HEK293 (cell line): ENCODE results near the gene CYB5RL.

Experiments used
- BCL11A ChIP-seq: fragments of 450-650 bp; formaldehyde crosslinking; IDR thresholded peaks from 2 replicates; pipeline ENCODE4 v1.5.1; 2016; ENCODE audit warnings: low read depth, missing biosample characterization, missing genetic modification characterization
- HOXA7 ChIP-seq: sonication (generic); formaldehyde crosslinking; IDR thresholded peaks from 2 replicates; pipeline ENCODE4 v1.8.1; 2022; ENCODE audit warnings: missing genetic modification reagents, borderline replicate concordance
- KLF8 ChIP-seq: fragments of 450-650 bp; formaldehyde crosslinking; IDR thresholded peaks from 2 replicates; pipeline ENCODE4 v1.5.1; 2016; ENCODE audit warnings: missing biosample characterization, missing genetic modification characterization
- SCRT2 ChIP-seq: fragments of 450-650 bp; formaldehyde crosslinking; IDR thresholded peaks from 2 replicates; pipeline ENCODE4 v1.5.1; 2016; ENCODE audit warnings: missing biosample characterization, missing genetic modification characterization
- SP2 ChIP-seq: fragments of 450-650 bp; formaldehyde crosslinking; IDR thresholded peaks from 2 replicates; pipeline ENCODE4 v1.5.1; 2016; ENCODE audit warnings: missing biosample characterization, missing genetic modification characterization
- YY2 ChIP-seq: fragments of 450-650 bp; formaldehyde crosslinking; IDR thresholded peaks from 2 replicates; pipeline ENCODE4 v1.5.1; 2016; ENCODE audit warnings: missing biosample characterization, missing genetic modification characterization
- ZBTB20 ChIP-seq: fragments of 450-650 bp; formaldehyde crosslinking; IDR thresholded peaks from 2 replicates; pipeline ENCODE4 v1.5.1; 2016; ENCODE audit warnings: missing biosample characterization, missing genetic modification characterization
- ZBTB48 ChIP-seq: fragments of 450-650 bp; formaldehyde crosslinking; IDR thresholded peaks from 2 replicates; pipeline ENCODE4 v1.5.1; 2016; ENCODE audit warnings: missing biosample characterization, missing genetic modification characterization
- ZBTB7A ChIP-seq: fragments of 450-650 bp; formaldehyde crosslinking; IDR thresholded peaks from 2 replicates; pipeline ENCODE4 v1.5.1; 2016; ENCODE audit warnings: low read depth, missing biosample characterization, missing genetic modification characterization
- ZNF2 ChIP-seq: fragments of 450-650 bp; formaldehyde crosslinking; IDR thresholded peaks from 2 replicates; pipeline ENCODE4 v1.5.1; 2016; ENCODE audit warnings: missing biosample characterization, missing genetic modification characterization
- ZNF214 ChIP-seq: fragments of 450-650 bp; formaldehyde crosslinking; IDR thresholded peaks from 2 replicates; pipeline ENCODE4 v1.5.1; 2017; ENCODE audit warnings: missing biosample characterization, mild to moderate bottlenecking, missing genetic modification characterization, borderline replicate concordance
- ZNF248 ChIP-seq: fragments of 450-650 bp; formaldehyde crosslinking; IDR thresholded peaks from 2 replicates; pipeline ENCODE4 v1.5.1; 2017; ENCODE audit warnings: missing biosample characterization, missing genetic modification characterization
- ZNF292 ChIP-seq: fragments of 450-650 bp; formaldehyde crosslinking; IDR thresholded peaks from 2 replicates; pipeline ENCODE4 v1.5.1; 2016; ENCODE audit warnings: low read depth, missing biosample characterization, missing genetic modification characterization, borderline replicate concordance
- ZNF302 ChIP-seq: fragments of 450-650 bp; formaldehyde crosslinking; IDR thresholded peaks from 2 replicates; pipeline ENCODE4 v1.5.1; 2016; ENCODE audit warnings: missing biosample characterization, missing genetic modification characterization, low read depth
- ZNF341 ChIP-seq: fragments of 450-650 bp; formaldehyde crosslinking; IDR thresholded peaks from 2 replicates; pipeline ENCODE4; 2016; ENCODE audit warnings: low read depth, missing biosample characterization, missing genetic modification characterization
- ZNF350 ChIP-seq: fragments of 450-650 bp; formaldehyde crosslinking; IDR thresholded peaks from 2 replicates; pipeline ENCODE4 v1.5.0; 2017; ENCODE audit warnings: missing biosample characterization, mild to moderate bottlenecking, missing genetic modification characterization
- ZNF501 ChIP-seq: fragments of 450-650 bp; formaldehyde crosslinking; IDR thresholded peaks from 2 replicates; pipeline ENCODE4 v1.5.1; 2016; ENCODE audit warnings: missing biosample characterization, missing genetic modification characterization
- ZNF529 ChIP-seq: fragments of 450-650 bp; formaldehyde crosslinking; IDR thresholded peaks from 2 replicates; pipeline ENCODE4 v1.5.1; 2017; ENCODE audit warnings: missing genetic modification characterization, missing biosample characterization; ENCODE audit not compliant: insufficient replicate concordance
- ZNF549 ChIP-seq: fragments of 450-650 bp; IDR thresholded peaks from 2 replicates; pipeline ENCODE4 v1.5.1; 2018; ENCODE audit warnings: missing biosample characterization, missing genetic modification characterization, mild to moderate bottlenecking, inconsistent platforms, moderate library complexity
- ZNF580 ChIP-seq: fragments of 450-650 bp; formaldehyde crosslinking; IDR thresholded peaks from 2 replicates; pipeline ENCODE4 v1.5.1; 2016; ENCODE audit warnings: missing biosample characterization, missing genetic modification characterization
- ZNF600 ChIP-seq: fragments of 450-650 bp; formaldehyde crosslinking; IDR thresholded peaks from 2 replicates; pipeline ENCODE4 v1.5.1; 2016; ENCODE audit warnings: missing biosample characterization, missing genetic modification characterization
- ZNF629 ChIP-seq: fragments of 450-650 bp; formaldehyde crosslinking; IDR thresholded peaks from 2 replicates; pipeline ENCODE4 v1.5.1; 2017; ENCODE audit warnings: missing biosample characterization, missing genetic modification characterization
- ZNF664 ChIP-seq: fragments of 450-650 bp; formaldehyde crosslinking; IDR thresholded peaks from 2 replicates; pipeline ENCODE4 v1.5.1; 2016; ENCODE audit warnings: missing biosample characterization, missing genetic modification characterization
- ZNF747 ChIP-seq: fragments of 450-650 bp; formaldehyde crosslinking; IDR thresholded peaks from 2 replicates; pipeline ENCODE4 v1.5.1; 2016; ENCODE audit warnings: missing biosample characterization, missing genetic modification characterization
- ZNF768 ChIP-seq: fragments of 450-650 bp; formaldehyde crosslinking; IDR thresholded peaks from 2 replicates; pipeline ENCODE4 v1.5.1; 2018; ENCODE audit warnings: missing biosample characterization, mild to moderate bottlenecking, missing genetic modification characterization
- ZNF776 ChIP-seq: fragments of 450-650 bp; formaldehyde crosslinking; IDR thresholded peaks from 2 replicates; pipeline ENCODE4 v1.5.0; 2017; ENCODE audit warnings: missing biosample characterization, missing genetic modification characterization, borderline replicate concordance
- ZNF785 ChIP-seq: fragments of 450-650 bp; formaldehyde crosslinking; IDR thresholded peaks from 2 replicates; pipeline ENCODE4 v1.5.1; 2016; ENCODE audit warnings: missing biosample characterization, missing genetic modification characterization
- ZSCAN16 ChIP-seq: fragments of 450-650 bp; formaldehyde crosslinking; IDR thresholded peaks from 2 replicates; pipeline ENCODE4 v1.5.1; 2016; ENCODE audit warnings: missing biosample characterization, missing genetic modification characterization
- TF ChIP-seq, protein P1 (sequence below): fragments of 450-650 bp; formaldehyde crosslinking; IDR thresholded peaks from 2 replicates; pipeline ENCODE4 v1.5.1; 2016; ENCODE audit warnings: missing biosample characterization, missing genetic modification characterization
- TF ChIP-seq, protein P2 (sequence below): fragments of 450-650 bp; formaldehyde crosslinking; IDR thresholded peaks from 2 replicates; pipeline ENCODE4 v1.5.1; 2016; ENCODE audit warnings: missing biosample characterization, missing genetic modification characterization
- TF ChIP-seq, protein P3 (sequence below): fragments of 450-650 bp; formaldehyde crosslinking; optimal IDR thresholded peaks from 2 replicates; pipeline ENCODE3; 2016; ENCODE audit warnings: missing biosample characterization, mild to moderate bottlenecking, missing genetic modification characterization
- TF ChIP-seq, protein P4 (sequence below): sonication (generic); formaldehyde crosslinking; IDR thresholded peaks from 2 replicates; pipeline ENCODE4 v1.8.1; 2022; ENCODE audit warnings: mild to moderate bottlenecking, moderate library complexity, missing genetic modification reagents
- TF ChIP-seq, protein P5 (sequence below): fragments of 450-650 bp; formaldehyde crosslinking; IDR thresholded peaks from 2 replicates; pipeline ENCODE4 v1.5.1; 2016; ENCODE audit warnings: missing biosample characterization, missing genetic modification characterization

Gene CYB5RL

GRCh38 chr1:54199765-54200518, at the start of gene CYB5RL, which contains the start of gene MRPL37 (continued):
- TF ChIP-seq ZNF529 (tag by site-specific recombination), result no peak
- peak; percentile 97 for TF ChIP-seq SP2
- peak; percentile 72 for TF ChIP-seq ZNF341 (tag by site-specific recombination)
- 0 out of 2 replicates have a peak, but pooled peaks have one; percentile 30 for TF ChIP-seq ZNF600 (tag by site-specific recombination)
- TF ChIP-seq ZSCAN16, result no peak
- no peak for TF ChIP-seq ZBTB7A (tag by site-specific recombination)
- no peak for TF ChIP-seq ZNF629 (tag by site-specific recombination)
- TF ChIP-seq, protein P1, sequence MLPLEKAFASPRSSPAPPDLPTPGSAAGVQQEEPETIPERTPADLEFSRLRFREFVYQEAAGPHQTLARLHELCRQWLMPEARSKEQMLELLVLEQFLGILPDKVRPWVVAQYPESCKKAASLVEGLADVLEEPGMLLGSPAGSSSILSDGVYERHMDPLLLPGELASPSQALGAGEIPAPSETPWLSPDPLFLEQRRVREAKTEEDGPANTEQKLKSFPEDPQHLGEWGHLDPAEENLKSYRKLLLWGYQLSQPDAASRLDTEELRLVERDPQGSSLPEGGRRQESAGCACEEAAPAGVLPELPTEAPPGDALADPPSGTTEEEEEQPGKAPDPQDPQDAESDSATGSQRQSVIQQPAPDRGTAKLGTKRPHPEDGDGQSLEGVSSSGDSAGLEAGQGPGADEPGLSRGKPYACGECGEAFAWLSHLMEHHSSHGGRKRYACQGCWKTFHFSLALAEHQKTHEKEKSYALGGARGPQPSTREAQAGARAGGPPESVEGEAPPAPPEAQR (tag by site-specific recombination), result no peak
- TF ChIP-seq ZNF785 (tag by site-specific recombination), result no peak
- TF ChIP-seq HOXA7 (CRISPR knock-in tag), result no peak
- TF ChIP-seq, protein P2, sequence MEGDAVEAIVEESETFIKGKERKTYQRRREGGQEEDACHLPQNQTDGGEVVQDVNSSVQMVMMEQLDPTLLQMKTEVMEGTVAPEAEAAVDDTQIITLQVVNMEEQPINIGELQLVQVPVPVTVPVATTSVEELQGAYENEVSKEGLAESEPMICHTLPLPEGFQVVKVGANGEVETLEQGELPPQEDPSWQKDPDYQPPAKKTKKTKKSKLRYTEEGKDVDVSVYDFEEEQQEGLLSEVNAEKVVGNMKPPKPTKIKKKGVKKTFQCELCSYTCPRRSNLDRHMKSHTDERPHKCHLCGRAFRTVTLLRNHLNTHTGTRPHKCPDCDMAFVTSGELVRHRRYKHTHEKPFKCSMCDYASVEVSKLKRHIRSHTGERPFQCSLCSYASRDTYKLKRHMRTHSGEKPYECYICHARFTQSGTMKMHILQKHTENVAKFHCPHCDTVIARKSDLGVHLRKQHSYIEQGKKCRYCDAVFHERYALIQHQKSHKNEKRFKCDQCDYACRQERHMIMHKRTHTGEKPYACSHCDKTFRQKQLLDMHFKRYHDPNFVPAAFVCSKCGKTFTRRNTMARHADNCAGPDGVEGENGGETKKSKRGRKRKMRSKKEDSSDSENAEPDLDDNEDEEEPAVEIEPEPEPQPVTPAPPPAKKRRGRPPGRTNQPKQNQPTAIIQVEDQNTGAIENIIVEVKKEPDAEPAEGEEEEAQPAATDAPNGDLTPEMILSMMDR (tag by site-specific recombination), result no peak
- TF ChIP-seq ZNF664 (tag by site-specific recombination), result no peak
- TF ChIP-seq ZBTB48, result peak; percentile 86
- no peak for TF ChIP-seq ZNF747 (tag by site-specific recombination)
- no peak for TF ChIP-seq ZBTB20
- TF ChIP-seq ZNF776 (tag by site-specific recombination), result no peak
- no peak for TF ChIP-seq ZNF248 (tag by site-specific recombination)
- no peak for TF ChIP-seq BCL11A (tag by site-specific recombination)
- no peak for TF ChIP-seq KLF8 (tag by site-specific recombination)
- no peak for TF ChIP-seq ZNF350
- TF ChIP-seq YY2, result peak; percentile 89
- TF ChIP-seq ZNF2 (tag by site-specific recombination), result peak; percentile 34; the same call in 1 of the 2 replicates
- TF ChIP-seq SCRT2 (tag by site-specific recombination), result peak; percentile 75; the same call in 1 of the 2 replicates
- TF ChIP-seq ZNF768, result no peak
- no peak for TF ChIP-seq ZNF292 (tag by site-specific recombination)
- TF ChIP-seq, protein P3, sequence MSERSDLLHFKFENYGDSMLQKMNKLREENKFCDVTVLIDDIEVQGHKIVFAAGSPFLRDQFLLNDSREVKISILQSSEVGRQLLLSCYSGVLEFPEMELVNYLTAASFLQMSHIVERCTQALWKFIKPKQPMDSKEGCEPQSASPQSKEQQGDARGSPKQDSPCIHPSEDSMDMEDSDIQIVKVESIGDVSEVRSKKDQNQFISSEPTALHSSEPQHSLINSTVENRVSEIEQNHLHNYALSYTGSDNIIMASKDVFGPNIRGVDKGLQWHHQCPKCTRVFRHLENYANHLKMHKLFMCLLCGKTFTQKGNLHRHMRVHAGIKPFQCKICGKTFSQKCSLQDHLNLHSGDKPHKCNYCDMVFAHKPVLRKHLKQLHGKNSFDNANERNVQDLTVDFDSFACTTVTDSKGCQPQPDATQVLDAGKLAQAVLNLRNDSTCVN, result peak; percentile 27
- no peak for TF ChIP-seq ZNF214
- TF ChIP-seq ZNF501 (tag by site-specific recombination), result peak; percentile 44; the same call in 1 of the 2 replicates
- TF ChIP-seq, protein P4, sequence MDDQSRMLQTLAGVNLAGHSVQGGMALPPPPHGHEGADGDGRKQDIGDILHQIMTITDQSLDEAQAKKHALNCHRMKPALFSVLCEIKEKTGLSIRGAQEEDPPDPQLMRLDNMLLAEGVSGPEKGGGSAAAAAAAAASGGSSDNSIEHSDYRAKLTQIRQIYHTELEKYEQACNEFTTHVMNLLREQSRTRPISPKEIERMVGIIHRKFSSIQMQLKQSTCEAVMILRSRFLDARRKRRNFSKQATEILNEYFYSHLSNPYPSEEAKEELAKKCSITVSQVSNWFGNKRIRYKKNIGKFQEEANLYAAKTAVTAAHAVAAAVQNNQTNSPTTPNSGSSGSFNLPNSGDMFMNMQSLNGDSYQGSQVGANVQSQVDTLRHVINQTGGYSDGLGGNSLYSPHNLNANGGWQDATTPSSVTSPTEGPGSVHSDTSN (CRISPR knock-in tag), result peak; percentile 90; the same call in 1 of the 2 replicates
- no peak for TF ChIP-seq ZNF580
- TF ChIP-seq ZNF549, result no peak
- TF ChIP-seq, protein P5, sequence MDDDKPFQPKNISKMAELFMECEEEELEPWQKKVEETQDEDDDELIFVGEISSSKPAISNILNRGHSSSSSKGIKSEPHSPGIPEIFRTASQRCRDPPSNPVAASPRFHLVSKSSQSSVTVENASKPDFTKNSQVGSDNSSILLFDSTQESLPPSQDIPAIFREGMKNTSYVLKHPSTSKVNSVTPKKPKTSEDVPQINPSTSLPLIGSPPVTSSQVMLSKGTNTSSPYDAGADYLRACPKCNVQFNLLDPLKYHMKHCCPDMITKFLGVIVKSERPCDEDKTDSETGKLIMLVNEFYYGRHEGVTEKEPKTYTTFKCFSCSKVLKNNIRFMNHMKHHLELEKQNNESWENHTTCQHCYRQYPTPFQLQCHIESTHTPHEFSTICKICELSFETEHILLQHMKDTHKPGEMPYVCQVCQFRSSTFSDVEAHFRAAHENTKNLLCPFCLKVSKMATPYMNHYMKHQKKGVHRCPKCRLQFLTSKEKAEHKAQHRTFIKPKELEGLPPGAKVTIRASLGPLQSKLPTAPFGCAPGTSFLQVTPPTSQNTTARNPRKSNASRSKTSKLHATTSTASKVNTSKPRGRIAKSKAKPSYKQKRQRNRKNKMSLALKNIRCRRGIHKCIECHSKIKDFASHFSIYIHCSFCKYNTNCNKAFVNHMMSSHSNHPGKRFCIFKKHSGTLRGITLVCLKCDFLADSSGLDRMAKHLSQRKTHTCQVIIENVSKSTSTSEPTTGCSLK (tag by site-specific recombination), result no peak
- TF ChIP-seq ZNF302 (tag by site-specific recombination), result no peak
